Nephron (organoid): ENCODE measurements around the gene SERPINA1.

Source experiments
- H3K27ac Mint-ChIP-seq, 3 experiments: 2 replicates each; pipeline ENCODE4 v1.8.0; 2020; ENCODE audit warnings: mixed read lengths in 3 of 3, mild to moderate bottlenecking in 2 of 3, moderate library complexity in 1 of 3
- H3K27me3 Mint-ChIP-seq: 2 replicates; pipeline ENCODE4 v1.8.0; 2021; ENCODE audit warnings: low read depth, mild to moderate bottlenecking, moderate library complexity, mixed read lengths
- H3K36me3 Mint-ChIP-seq: 2 replicates; pipeline ENCODE4 v1.8.0; 2020; ENCODE audit warnings: low read depth, mixed read lengths
- H3K4me1 Mint-ChIP-seq: 2 replicates; pipeline ENCODE4 v1.8.0; 2020; ENCODE audit warnings: mixed read lengths
- H3K4me3 Mint-ChIP-seq, 3 experiments: 2 replicates each; pipeline ENCODE4 v1.8.0; 2020; ENCODE audit warnings: mild to moderate bottlenecking in 3 of 3, mixed read lengths in 3 of 3, moderate library complexity in 2 of 3
- H3K9me3 Mint-ChIP-seq: 2 replicates; pipeline ENCODE4 v1.8.0; 2020; ENCODE audit warnings: mixed read lengths
- TF ChIP-seq, protein P1 (sequence below), 3 experiments: fragments of 200-600 bp; sonication (generic); IDR thresholded peaks; one replicate each; pipeline ENCODE4 v1.5.0; 2021; ENCODE audit warnings: antibody characterized with exemption in 3 of 3; ENCODE audit not compliant: unreplicated experiment in 3 of 3

The SERPINA1 gene

DNA sequence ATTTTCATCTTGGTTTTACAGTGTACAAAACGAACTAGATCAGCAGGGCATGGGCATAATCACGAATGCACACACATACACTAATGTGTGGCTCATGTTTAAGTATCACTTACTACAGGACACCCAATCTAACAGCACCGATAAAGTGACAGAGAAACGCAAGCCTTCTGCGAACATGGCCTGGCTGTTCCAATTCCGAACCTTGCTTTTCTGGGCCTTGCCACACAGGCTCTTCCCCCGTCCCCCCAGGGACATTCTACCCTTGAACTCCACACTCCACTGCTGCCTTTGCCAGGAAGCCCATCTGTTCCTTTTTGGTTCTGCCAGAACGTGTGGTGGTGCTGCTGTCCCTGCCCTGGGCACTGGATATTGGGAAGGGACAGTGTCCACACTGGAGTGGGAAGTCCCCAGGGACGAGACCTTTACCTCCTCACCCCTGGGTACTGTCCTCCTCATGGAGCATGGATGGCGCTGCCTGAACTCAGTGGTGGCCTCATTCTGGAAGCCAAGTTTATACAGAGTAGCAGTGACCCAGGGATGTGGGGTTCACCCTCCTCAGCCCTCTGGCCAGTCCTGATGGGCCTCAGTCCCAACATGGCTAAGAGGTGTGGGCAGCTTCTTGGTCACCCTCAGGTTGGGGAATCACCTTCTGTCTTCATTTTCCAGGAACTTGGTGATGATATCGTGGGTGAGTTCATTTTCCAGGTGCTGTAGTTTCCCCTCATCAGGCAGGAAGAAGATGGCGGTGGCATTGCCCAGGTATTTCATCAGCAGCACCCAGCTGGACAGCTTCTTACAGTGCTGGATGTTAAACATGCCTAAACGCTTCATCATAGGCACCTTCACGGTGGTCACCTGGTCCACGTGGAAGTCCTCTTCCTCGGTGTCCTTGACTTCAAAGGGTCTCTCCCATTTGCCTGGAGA lies 7.9 kb downstream of the SERPINA1 start:
- Mint-ChIP-seq H3K27me3 (peaks cover 27% of the 10 kb centered on the region), H3K36me3 (no peaks in the 10 kb centered on the region)
- TF ChIP-seq, protein P1, sequence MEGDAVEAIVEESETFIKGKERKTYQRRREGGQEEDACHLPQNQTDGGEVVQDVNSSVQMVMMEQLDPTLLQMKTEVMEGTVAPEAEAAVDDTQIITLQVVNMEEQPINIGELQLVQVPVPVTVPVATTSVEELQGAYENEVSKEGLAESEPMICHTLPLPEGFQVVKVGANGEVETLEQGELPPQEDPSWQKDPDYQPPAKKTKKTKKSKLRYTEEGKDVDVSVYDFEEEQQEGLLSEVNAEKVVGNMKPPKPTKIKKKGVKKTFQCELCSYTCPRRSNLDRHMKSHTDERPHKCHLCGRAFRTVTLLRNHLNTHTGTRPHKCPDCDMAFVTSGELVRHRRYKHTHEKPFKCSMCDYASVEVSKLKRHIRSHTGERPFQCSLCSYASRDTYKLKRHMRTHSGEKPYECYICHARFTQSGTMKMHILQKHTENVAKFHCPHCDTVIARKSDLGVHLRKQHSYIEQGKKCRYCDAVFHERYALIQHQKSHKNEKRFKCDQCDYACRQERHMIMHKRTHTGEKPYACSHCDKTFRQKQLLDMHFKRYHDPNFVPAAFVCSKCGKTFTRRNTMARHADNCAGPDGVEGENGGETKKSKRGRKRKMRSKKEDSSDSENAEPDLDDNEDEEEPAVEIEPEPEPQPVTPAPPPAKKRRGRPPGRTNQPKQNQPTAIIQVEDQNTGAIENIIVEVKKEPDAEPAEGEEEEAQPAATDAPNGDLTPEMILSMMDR (IDR thresholded peaks at IDR 0.05; ENCODE audit: unreplicated experiment in 3 of 3), result no peak

DNA sequence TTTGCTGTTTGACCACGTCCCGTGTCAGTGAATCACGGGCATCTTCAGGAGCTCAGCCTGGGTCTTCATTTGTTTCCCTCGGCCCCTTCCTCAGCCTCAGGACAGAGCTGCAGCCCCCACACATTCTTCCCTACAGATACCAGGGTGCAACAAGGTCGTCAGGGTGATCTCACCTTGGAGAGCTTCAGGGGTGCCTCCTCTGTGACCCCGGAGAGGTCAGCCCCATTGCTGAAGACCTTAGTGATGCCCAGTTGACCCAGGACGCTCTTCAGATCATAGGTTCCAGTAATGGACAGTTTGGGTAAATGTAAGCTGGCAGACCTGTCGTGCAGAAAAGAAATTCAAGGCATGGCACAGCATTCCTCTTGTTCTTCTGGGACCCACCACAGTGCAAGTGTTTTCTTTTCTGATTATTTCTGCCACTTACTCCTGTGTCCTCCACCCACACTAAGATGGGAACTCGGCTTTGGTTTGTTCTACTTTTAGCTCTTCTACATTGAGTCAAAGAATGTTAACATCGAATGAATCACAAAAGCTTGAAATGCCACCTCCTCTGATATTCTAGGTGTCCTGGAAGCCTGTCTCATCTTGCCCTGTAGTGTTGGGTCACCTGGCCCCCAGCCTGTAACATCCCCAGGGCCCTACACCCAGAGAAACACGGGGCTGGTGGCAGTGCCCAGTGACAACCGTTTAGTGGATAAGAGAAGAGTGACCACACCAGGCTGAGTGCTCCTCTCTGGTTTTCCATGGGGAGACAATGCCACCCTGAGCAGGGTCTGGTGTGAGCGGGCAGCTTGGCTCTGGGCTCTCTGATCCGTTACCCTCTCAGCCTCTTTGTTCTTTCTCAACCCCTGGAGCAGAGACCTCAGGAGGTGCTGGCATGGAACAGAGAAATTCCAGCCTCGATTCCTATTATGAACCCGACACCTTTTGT lies 8.8 kb downstream of the SERPINA1 start:
- Mint-ChIP-seq H3K27me3 (peaks cover 29% of the 10 kb centered on the region), H3K27ac (no peak overlapping the region), H3K9me3 (no peaks in the 10 kb centered on the region), H3K4me3 (no peak overlapping the region), H3K4me1 (no peaks in the 10 kb centered on the region), H3K36me3 (no peaks in the 10 kb centered on the region)
- TF ChIP-seq, protein P1 (IDR thresholded peaks at IDR 0.05; ENCODE audit: unreplicated experiment in 3 of 3), result no peak

More for the DNA sequence above, 7.9 kb downstream of the SERPINA1 start:
- Mint-ChIP-seq H3K27ac (no peak overlapping the region), H3K4me3 (no peak overlapping the region), H3K9me3 (no peaks in the 10 kb centered on the region), H3K4me1 (no peaks in the 10 kb centered on the region)

DNA sequence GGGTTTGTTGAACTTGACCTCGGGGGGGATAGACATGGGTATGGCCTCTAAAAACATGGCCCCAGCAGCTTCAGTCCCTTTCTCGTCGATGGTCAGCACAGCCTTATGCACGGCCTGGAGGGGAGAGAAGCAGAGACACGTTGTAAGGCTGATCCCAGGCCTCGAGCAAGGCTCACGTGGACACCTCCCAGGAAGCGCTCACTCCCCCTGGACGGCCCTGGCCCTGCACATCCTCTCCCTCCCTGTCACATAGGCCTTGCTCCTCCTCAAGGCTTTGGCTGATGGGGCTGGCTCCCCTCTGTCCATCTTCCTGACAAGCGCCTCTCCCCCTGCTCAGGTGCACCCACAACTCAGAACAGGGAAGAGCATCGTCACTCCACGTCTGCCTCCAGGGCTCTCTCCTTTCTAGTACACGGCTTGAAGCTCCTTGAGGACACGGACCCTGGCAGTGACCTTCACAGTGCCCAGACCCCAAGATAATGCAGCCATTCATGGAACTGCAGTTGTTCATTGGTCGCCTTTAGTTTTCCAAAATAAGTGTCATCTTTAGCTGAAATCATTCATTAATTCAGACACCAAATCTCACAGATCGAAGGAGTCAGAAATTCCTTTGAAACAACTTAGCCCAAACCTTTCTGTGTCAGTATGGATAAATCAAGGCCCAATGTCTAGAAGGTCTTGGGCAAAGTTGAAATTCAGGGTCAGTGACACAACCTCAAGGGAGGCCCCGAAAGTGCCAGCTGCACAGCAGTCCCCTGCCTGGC lies 9.7 kb downstream of the SERPINA1 start:
- no peak overlapping the region for H3K27ac Mint-ChIP-seq
- no peaks in the 10 kb centered on the region for H3K36me3 Mint-ChIP-seq
- no peak overlapping the region for H3K4me3 Mint-ChIP-seq
- no peaks in the 10 kb centered on the region for H3K4me1 Mint-ChIP-seq
- H3K9me3 Mint-ChIP-seq, result no peaks in the 10 kb centered on the region
- TF ChIP-seq, protein P1 (IDR thresholded peaks at IDR 0.05; ENCODE audit: unreplicated experiment in 3 of 3), result no peak
- H3K27me3 Mint-ChIP-seq, result peaks cover 31% of the 10 kb centered on the region

DNA sequence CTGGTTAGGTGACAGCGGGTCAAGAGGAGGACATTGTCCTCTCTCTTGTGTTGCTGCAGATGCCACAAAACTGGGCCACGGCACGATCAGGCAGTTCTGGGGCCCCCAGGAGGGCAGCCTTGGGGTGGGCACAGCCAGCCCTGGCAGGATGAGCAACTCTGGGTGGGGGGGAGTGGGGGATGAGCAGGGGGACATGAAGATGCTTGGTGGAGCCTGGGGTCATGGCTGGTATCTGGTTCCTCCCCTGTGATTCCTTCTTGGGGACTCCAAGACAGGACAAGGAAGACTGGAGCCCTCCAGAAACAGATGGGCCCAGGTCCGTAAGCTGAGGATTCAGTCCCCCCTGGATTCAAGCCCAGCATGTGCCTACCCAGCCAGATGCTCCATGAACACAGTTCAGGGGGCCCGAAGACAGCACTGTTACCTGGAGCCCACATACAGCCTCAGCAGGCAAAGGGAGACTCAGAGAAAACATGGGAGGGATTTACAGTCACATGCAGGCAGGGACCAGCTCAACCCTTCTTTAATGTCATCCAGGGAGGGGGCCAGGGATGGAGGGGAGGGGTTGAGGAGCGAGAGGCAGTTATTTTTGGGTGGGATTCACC lies 10.4 kb downstream of the SERPINA1 start:
- Mint-ChIP-seq H3K27ac (no peak overlapping the region), H3K27me3 (peaks cover 35% of the 10 kb centered on the region), H3K4me1 (no peaks in the 10 kb centered on the region), H3K9me3 (no peaks in the 10 kb centered on the region), H3K4me3 (no peak overlapping the region), H3K36me3 (no peaks in the 10 kb centered on the region)
- TF ChIP-seq, protein P1 (IDR thresholded peaks at IDR 0.05; ENCODE audit: unreplicated experiment in 3 of 3), result no peak
